Activated CD4-positive, CD25-positive, alpha-beta regulatory T cell treated with anti-CD3 and anti-CD28 coated beads, Interleukin-2, amount 50 U/mL, for 16 hours (primary cell): ENCODE measurements around the gene NHERF1.

ENCODE experiments used
- DNase-seq: peaks from one replicate; pipeline ENCODE4 v3.0.0-alpha.2; 2020; ENCODE audit warnings: low read depth, low spot score

Gene NHERF1

GRCh38 chr17:74749279-74750038 is 1.0 kb downstream of the NHERF1 start:
- no peak for DNase-seq

GRCh38 chr17:74750039-74750326 is 1.6 kb downstream of the NHERF1 start:
- no peak for DNase-seq

GRCh38 chr17:74750327-74751069 is 2.1 kb downstream of the NHERF1 start:
- DNase-seq, result no peak

DNA sequence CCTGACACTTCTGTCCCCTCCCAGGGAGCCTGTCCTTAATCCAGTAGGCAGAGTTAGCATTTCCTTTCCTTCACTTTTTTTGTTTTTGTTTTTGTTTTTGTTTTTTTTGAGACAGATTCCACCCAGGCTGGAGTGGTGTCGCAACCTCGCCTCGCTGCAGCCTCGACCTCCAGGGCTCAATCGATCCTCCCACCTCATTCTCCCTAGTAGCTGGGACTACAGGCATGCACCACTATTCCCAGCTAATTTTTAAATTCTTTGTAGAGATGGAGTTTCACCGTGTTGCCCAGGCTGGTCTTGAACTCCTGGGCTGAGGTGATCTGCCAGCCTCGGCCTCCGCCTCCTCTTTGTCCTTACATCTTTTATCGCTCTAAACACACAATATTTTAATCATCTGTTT is 4.0 kb downstream of the NHERF1 start:
- no peak for DNase-seq

DNA sequence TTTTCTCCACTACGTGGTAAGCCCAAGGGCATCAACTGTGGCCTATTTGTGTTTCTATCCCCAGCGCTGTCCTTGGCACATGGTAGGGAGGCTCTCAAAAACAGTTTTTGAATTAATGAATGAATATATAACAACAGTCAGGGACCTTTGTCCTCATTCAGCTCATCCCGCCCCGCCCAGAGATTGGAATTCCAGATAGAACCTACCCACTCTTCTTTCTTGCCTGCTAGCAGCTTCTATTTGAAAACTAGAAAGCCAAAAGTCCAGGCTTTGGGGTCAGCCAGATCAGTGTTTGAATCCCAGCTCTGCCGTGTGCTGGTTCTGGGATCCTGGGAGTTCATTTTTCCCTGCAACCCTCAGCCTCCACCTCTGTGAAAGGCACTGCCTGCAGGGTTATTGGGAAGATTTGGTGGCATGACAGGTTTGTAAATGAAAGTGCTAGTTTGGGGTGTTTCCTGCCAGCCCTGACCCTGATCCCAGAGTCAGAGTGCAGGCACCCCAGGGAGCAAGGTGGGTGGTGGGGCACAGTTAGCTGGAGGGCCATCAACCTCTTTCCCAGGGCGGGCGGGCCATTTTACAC is 4.5 kb downstream of the NHERF1 start:
- DNase-seq, result no peak

DNA sequence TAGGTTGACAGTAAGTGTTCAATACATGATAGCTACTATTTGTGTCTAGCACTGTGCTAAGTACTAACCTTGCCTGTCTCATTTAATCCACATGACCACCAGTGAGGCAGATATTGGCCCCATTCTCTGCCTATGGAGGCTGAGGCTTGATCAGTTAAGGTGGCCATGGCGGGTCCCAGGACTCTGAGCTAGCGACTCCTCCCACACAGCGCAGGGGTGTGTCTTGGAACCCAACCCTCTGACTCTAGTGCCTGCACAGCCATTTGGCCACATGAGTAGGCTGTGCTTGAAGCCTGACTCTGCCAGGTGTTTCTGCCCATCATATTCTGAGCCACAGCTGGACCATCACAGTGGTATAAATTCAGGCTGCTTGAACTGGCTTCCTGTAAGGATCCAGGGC is 6.4 kb downstream of the NHERF1 start:
- no peak for DNase-seq

GRCh38 chr17:74755533-74755932 is 7.1 kb downstream of the NHERF1 start:
- DNase-seq, result no peak

- DNase-seq, result no peak
Measured at GRCh38 chr17:74756891-74757290, 8.5 kb downstream of the NHERF1 start.

- DNase-seq, result no peak
Measured at GRCh38 chr17:74757502-74757901, 9.1 kb downstream of the NHERF1 start.

- DNase-seq, result no peak
Measured at GRCh38 chr17:74757931-74758847, 9.8 kb downstream of the NHERF1 start.

DNA sequence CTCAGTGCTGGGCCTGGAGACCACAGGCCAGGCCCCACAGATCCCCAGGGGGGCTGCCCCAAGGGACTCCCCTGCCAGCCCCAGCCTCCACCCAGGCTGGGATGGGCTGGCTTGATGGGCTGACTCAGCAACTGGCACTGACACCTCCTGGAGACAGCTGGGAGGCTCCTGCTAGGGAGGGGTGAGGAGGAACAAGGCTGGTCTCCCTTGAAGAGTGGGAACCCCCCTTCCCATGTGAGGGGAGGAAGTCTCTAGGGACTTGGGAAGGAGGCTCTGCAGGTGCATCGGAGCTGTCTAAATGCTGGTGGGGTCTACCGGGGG is 10.4 kb downstream of the NHERF1 start:
- DNase-seq, result no peak

- no peak for DNase-seq
Measured at GRCh38 chr17:74759243-74759801, 10.9 kb downstream of the NHERF1 start.

DNA sequence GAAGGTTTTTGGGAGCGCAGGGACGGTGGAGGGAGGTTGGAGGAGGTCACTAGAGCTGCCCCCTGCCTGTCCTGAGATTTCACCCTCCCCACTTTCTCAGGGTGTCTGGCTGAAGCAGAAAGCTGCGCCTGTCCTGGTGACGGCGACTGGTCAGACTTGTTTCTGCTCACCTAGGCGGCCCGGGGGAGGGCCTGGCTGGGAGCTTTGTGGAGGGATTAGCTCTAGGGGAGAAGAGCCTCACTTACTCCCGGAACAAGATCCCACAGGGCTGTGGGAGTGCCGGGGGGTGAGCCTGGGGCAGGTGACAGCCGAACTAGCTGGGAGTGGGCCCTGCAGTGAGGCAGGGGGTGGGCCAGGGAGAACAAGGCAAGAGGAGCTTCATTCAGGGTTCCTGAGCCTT is 11.5 kb downstream of the NHERF1 start:
- DNase-seq, result no peak

DNA sequence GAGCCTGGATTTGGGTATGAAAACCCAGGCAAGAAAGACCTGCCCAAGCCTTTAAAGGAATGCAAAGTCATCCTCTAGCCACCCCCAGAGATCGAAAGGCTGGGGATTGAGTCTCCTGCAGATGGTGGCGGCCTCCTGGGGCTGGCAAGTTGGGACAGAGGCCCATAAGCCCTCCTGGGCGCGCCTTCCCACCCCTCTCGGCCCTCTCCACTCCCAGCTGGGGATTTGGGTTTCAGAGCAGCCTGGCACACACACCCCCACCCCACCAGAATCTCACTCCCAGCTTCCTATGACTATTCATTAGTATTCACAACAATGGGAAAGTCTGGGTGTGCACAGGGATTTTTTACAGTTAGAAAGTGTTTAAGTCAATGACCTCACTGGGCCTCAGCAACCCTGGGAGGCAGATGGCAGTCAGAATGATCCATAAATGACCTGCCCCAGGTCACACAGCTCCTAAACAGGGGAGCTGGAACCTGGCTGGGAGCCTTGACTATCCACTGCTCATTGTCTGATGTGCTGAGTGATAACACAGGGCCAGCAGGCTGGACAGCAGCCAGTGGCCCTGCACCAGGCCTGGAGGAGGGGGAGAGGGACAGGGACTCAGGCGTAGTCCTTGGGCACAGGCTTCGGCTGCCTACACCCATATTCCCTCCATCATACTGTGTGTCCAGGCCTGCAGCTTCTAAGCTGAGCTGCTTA is 12.1 kb downstream of the NHERF1 start:
- DNase-seq, result no peak

- DNase-seq, result no peak
Measured at GRCh38 chr17:74761419-74761818, 13.0 kb downstream of the NHERF1 start.

GRCh38 chr17:74761931-74762330 is 13.5 kb downstream of the NHERF1 start:
- DNase-seq, result no peak

DNA sequence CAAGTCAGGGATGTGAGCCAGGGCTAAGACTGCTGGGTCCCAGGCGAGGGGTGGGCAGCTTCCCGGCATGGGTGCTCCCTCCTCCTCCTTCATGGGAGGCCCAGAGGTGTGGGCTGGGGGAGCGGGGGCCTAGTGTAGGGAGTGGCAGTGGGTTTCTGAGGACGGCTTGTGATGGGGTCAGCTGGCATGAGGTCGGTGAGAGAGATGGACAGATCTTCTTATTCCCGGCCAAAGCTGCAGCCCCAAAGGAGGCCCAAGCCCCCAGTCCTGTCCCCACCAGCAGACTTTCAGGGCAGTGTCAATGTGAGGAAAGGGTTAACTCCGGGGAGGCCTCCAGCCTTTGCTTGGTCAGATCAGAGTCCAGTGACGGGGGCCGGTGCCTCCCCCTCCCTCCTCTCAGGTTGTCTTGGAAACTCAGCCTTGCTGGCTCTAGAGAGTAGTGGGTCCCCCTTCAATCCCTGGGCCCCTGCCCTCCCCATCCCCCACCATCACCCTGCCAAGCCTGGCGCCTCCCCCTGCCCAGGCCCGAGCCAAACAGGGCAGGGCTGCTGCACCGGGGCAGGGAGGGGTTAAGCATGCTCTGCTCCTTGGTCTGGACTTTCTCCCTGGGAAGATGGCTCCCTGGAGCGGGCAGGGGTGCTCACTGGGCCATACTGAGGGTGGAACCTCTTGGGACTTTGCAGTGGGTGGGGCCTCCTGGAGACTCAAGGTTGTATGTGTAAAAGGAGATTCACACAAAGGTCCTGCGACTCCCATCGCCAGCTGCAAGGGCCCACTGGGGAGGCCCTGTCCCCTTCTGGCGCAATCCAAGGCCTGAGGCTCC is 15.3 kb downstream of the NHERF1 start:
- DNase-seq, result no peak

DNA sequence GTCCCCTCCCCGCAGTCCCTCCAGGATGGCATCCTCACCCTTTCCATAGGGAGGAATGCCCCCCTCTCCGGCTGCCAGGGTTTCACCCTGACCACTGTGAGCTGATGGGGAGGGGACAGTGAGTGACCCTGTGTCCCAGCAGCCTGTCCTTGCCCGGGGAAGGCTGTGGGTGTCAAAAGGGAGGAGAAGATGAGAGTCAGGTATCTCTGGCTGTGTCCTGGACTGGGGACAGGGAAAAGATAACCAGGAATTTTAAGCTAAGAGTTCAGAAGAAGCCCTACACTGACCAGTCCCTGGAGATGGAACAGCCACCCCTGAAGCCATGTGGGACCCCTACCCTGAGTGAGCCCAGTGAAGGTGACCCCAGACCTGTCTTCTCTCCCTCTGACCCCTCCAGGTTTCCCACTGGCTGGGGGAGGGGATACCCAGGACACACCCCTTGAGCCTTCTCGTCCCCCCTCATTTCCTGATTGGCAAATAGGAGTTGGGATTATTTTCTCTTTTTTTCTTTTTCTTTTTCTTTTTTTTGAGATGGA is 16.4 kb downstream of the NHERF1 start:
- DNase-seq, result no peak

GRCh38 chr17:74766413-74766812 is 18.0 kb downstream of the NHERF1 start:
- DNase-seq, result no peak

DNA sequence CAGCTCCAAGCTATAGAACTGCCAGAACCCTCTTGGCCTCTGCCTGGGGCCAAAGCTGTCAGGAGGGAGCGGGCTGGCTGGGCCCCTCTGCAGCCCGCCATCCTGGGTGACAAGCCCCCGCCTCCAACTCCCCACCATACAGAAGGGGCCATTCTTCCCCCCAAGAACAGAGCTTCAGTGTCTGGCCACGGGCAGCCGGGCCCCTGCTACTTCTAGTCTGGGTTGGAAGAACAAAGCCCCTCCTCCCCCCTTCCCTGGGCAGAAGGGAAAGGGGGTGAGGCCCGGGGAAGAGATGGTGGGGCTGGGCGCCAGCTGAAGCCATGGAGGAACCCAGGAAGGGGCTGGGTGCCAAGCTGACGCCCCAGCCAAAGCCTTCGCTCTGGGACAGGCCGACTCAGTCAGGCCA is 18.7 kb downstream of the NHERF1 start:
- DNase-seq, result no peak
